AG10803 (cell line): ENCODE data around the gene DNAJC1.
"Not testable (repeated sequence)": the region's sequence is repeated elsewhere in the genome, so short reads cannot be mapped to it uniquely, and the experiment has no call there.

Experiments
- DNase-seq: peaks from one replicate; pipeline ENCODE4 v3.0.0; 2010; ENCODE audit warnings: low read depth
- H3K4me3 ChIP-seq: 2 replicates; pipeline ENCODE4 v1.5.1; 2011; ENCODE audit warnings: mild to moderate bottlenecking, low read length, control low read depth
- CTCF ChIP-seq: conservative IDR thresholded peaks from 2 replicates; pipeline ENCODE4 v1.5.1; 2011; ENCODE audit warnings: mild to moderate bottlenecking, low read length, control low read depth, inconsistent platforms

The DNAJC1 gene

GRCh38 chr10:21720090-21720489, 283.4 kb downstream of the DNAJC1 start:
- no peak overlapping the region for H3K4me3 ChIP-seq
- DNase-seq = no peak
- TF ChIP-seq CTCF = no peak

- no peak for DNase-seq
- no peak for TF ChIP-seq CTCF
- H3K4me3 ChIP-seq = no peak overlapping the region
Observed at GRCh38 chr10:21719502-21719901, 284.0 kb downstream of the DNAJC1 start.

- DNase-seq, H3K4me3 ChIP-seq: not testable (repeated sequence)
Observed at GRCh38 chr10:21717437-21718054, 286.0 kb downstream of the DNAJC1 start.

GRCh38 chr10:21715531-21716195, 287.9 kb downstream of the DNAJC1 start:
- no peak overlapping the region for H3K4me3 ChIP-seq
- peak; percentile 30 for DNase-seq
- TF ChIP-seq CTCF = no peak

- no peak overlapping the region for H3K4me3 ChIP-seq
- DNase-seq = no peak
- TF ChIP-seq CTCF = no peak
Observed at GRCh38 chr10:21712975-21713374, 290.6 kb downstream of the DNAJC1 start.

- TF ChIP-seq CTCF = no peak
- no peak for DNase-seq
- H3K4me3 ChIP-seq = no peak overlapping the region
Observed at GRCh38 chr10:21707498-21707897, 296.0 kb downstream of the DNAJC1 start.
